ENCODE results near the gene JMJD6. TPM values are rescaled to one million over a fixed set of nuclear protein-coding genes. Genes with fewer than 3 reads are reported as not detected.

Gene JMJD6
- total RNA-seq, 1 experiment from 2014 or later = 47.6 TPM

GRCh38 chr17:76688165-76688622 is 38.2 kb downstream of the JMJD6 start:
- ATAC-seq (peak; percentile 74), DNase-seq (ENCODE audit: low read depth, low spot score) (no peak)
- CTCF ChIA-PET = interaction anchor here (0.6 to 1.2 kb wide), 2 partner anchors 64 to 489 kb away, joined by 3 to 4 read pairs; no protein-coding TSS in a partner anchor
- no peaks in the 10 kb centered on the region for H4K20me1 ChIP-seq (ENCODE audit: insufficient read depth)
- no peaks in the 10 kb centered on the region for H3K27me3 ChIP-seq (ENCODE audit: insufficient read depth, low read length)
- H3K9me2 ChIP-seq (ENCODE audit: insufficient read depth) = no peaks in the 10 kb centered on the region
- POLR2A ChIA-PET = interaction anchor here (1.2 kb wide), 1 partner anchor 17 kb away, joined by 4 read pairs; no protein-coding TSS in a partner anchor
- TF ChIP-seq RAD21 (IDR thresholded peaks at IDR 0.05; ENCODE audit: low read depth) (0 out of 2 replicates have a peak, but pooled peaks have one; percentile 44), POLR2A (IDR thresholded peaks at IDR 0.05; ENCODE audit: borderline replicate concordance, extremely low read depth, insufficient read depth, insufficient read length) (no peak), SRF (IDR thresholded peaks at IDR 0.05; ENCODE audit: low read depth) (no peak)
- peak overlapping the region; percentile 62 for H3K27ac ChIP-seq (ENCODE audit: low read depth, low read length)
- peak overlapping the region; percentile 22 to 44 for H3K4me3 ChIP-seq (replicated peaks in 1 of 2; ENCODE audit: low read depth in 1 of 2, low read length in 2 of 2)
- 0 out of 4 replicates have a peak, but pooled peaks cover 0 to 2% of the 10 kb centered on the region in 2 experiments for H3K36me3 ChIP-seq (ENCODE audit: control insufficient read depth in 1 of 2, insufficient read depth in 2 of 2, low read length in 2 of 2)
- peak overlapping the region; percentile 81 for H3K4me2 ChIP-seq (ENCODE audit: low read length)
- H2AFZ ChIP-seq (ENCODE audit: low read depth, low read length, poor library complexity, severe bottlenecking) = no peak overlapping the region
- peaks cover 22 to 24% of the 10 kb centered on the region in 2 experiments for H3K4me1 ChIP-seq (ENCODE audit: control insufficient read depth in 1 of 2, insufficient read depth in 2 of 2, low read length in 2 of 2)
- BruUV-seq (replicated peaks) = no TSS peak
- H3K9me3 ChIP-seq (ENCODE audit: control insufficient read depth in 1 of 2, insufficient read depth in 1 of 2, low read depth in 1 of 2, low read length in 2 of 2) = no peaks in the 10 kb centered on the region
- H3K9ac ChIP-seq (ENCODE audit: low read length) = peak overlapping the region; percentile 39
- H3K79me2 ChIP-seq (ENCODE audit: insufficient read depth, low read length) = no peaks in the 10 kb centered on the region
- intact Hi-C loops (cut with micrococcal nuclease) = no loop called here
- RAD21 ChIA-PET (ENCODE audit: low non-redundant PET in 1 of 2, low total read pairs in 2 of 2, uncharacterized antibody in 2 of 2, unreplicated experiment in 2 of 2) = no interaction called here

GRCh38 chr17:76687298-76688164 is 38.9 kb downstream of the JMJD6 start:
- DNase-seq (ENCODE audit: low read depth, low spot score) = no peak
- H3K27ac ChIP-seq (ENCODE audit: low read depth, low read length) = peak overlapping the region; percentile 62
- 0 out of 2 replicates have a peak overlapping the region, but pooled peaks have one; percentile 39 for H3K9ac ChIP-seq (ENCODE audit: low read length)
- no TSS peak for BruUV-seq (replicated peaks)
- H3K27me3 ChIP-seq (ENCODE audit: insufficient read depth, low read length) = no peaks in the 10 kb centered on the region
- ATAC-seq = no peak
- CTCF ChIA-PET = interaction anchor here (1.2 kb wide), 1 partner anchor 63 kb away, joined by 4 read pairs; no protein-coding TSS in a partner anchor
- TF ChIP-seq EZH2 (IDR thresholded peaks at IDR 0.05) (no peak), SIN3A (IDR thresholded peaks at IDR 0.05; ENCODE audit: low read depth) (no peak), EGR1 (IDR thresholded peaks at IDR 0.05; ENCODE audit: low read depth) (no peak), TCF7L2 (IDR thresholded peaks at IDR 0.05; ENCODE audit: borderline replicate concordance, extremely low read depth, insufficient read depth, insufficient read length) (no peak), FOSL1 (IDR thresholded peaks at IDR 0.05; ENCODE audit: low read depth) (no peak), POLR2AphosphoS5 (IDR thresholded peaks at IDR 0.05; ENCODE audit: low read depth, low read length) (no peak), SRF (IDR thresholded peaks at IDR 0.05; ENCODE audit: low read depth) (no peak), EZH2phosphoT487 (IDR thresholded peaks at IDR 0.05; ENCODE audit: borderline replicate concordance) (no peak)
- TF ChIP-seq, protein P1, sequence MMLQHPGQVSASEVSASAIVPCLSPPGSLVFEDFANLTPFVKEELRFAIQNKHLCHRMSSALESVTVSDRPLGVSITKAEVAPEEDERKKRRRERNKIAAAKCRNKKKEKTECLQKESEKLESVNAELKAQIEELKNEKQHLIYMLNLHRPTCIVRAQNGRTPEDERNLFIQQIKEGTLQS (IDR thresholded peaks at IDR 0.05) = no peak
- H3K79me2 ChIP-seq (ENCODE audit: insufficient read depth, low read length) = no peaks in the 10 kb centered on the region
- intact Hi-C loops (cut with micrococcal nuclease) = no loop called here
- POLR2A ChIA-PET = interaction anchor here (1.2 kb wide), 1 partner anchor 16 kb away, joined by 4 read pairs; no protein-coding TSS in a partner anchor
- H3K4me1 ChIP-seq (ENCODE audit: control insufficient read depth in 1 of 2, insufficient read depth in 2 of 2, low read length in 2 of 2) = peaks cover 22 to 24% of the 10 kb centered on the region in 2 experiments
- no peaks in the 10 kb centered on the region for H4K20me1 ChIP-seq (ENCODE audit: insufficient read depth)
- H3K9me3 ChIP-seq (ENCODE audit: control insufficient read depth in 1 of 2, insufficient read depth in 1 of 2, low read depth in 1 of 2, low read length in 2 of 2) = no peaks in the 10 kb centered on the region
- H3K4me2 ChIP-seq (ENCODE audit: low read length) = peak overlapping the region; percentile 81
- peak overlapping the region in 1 of 2 experiments; percentile 44; a peak in 1 of 4 replicates for H3K4me3 ChIP-seq (replicated peaks in 1 of 2; ENCODE audit: low read depth in 1 of 2, low read length in 2 of 2)
- RAD21 ChIA-PET (ENCODE audit: low non-redundant PET in 1 of 2, low total read pairs in 2 of 2, uncharacterized antibody in 2 of 2, unreplicated experiment in 2 of 2) = no interaction called here
- H3K36me3 ChIP-seq (ENCODE audit: control insufficient read depth in 1 of 2, insufficient read depth in 2 of 2, low read length in 2 of 2) = 0 out of 4 replicates have a peak, but pooled peaks cover 0 to 2% of the 10 kb centered on the region in 2 experiments
- H3K9me2 ChIP-seq (ENCODE audit: insufficient read depth) = no peaks in the 10 kb centered on the region
- no peak overlapping the region for H2AFZ ChIP-seq (ENCODE audit: low read depth, low read length, poor library complexity, severe bottlenecking)
